Liver (tissue), 9 donors: ENCODE measurements around the gene SLC16A10. TPM values are rescaled to one million over a fixed set of nuclear protein-coding genes. Genes with fewer than 3 reads are reported as not detected.
"Not testable (repeated sequence)": the region's sequence is repeated elsewhere in the genome, so short reads cannot be mapped to it uniquely, and the experiment has no call there.

ENCODE experiments used
- DNase-seq: peaks from one replicate; pipeline ENCODE4 v3.0.0-alpha.2; 2017; ENCODE audit warnings: low spot score
- H3K27ac ChIP-seq, 2 donors: one replicate each; pipeline ENCODE4 v1.7.0; 2013; ENCODE audit warnings: inconsistent platforms in 2 of 2, low read length in 2 of 2, control low read depth in 1 of 2, low read depth in 1 of 2, mild to moderate bottlenecking in 1 of 2
- H3K27me3 ChIP-seq, 4 donors: one replicate each; pipeline versions ENCODE4 v1.6.1 to v1.7.0; 2013; ENCODE audit warnings: low read length in 3 of 4, inconsistent platforms in 1 of 4, mild to moderate bottlenecking in 1 of 4, moderate library complexity in 1 of 4; ENCODE audit not compliant: control insufficient read depth in 4 of 4, insufficient read depth in 4 of 4
- H3K36me3 ChIP-seq, 4 donors: one replicate each; pipeline versions ENCODE4 v1.6.1 to v1.7.0; 2013; ENCODE audit warnings: low read length in 3 of 4, mild to moderate bottlenecking in 3 of 4, low read depth in 1 of 4, moderate library complexity in 1 of 4; ENCODE audit not compliant: control insufficient read depth in 4 of 4, insufficient read depth in 3 of 4
- H3K4me1 ChIP-seq, 4 donors: one replicate each; pipeline versions ENCODE4 v1.6.1 to v1.7.0; 2013; ENCODE audit warnings: low read length in 3 of 4, mild to moderate bottlenecking in 3 of 4, moderate library complexity in 1 of 4; ENCODE audit not compliant: control insufficient read depth in 4 of 4, insufficient read depth in 4 of 4
- H3K4me3 ChIP-seq, 3 donors: one replicate each; pipeline versions ENCODE4 v1.6.1 to v1.7.0; 2013; ENCODE audit warnings: low read length in 3 of 3, control low read depth in 1 of 3, low read depth in 1 of 3, mild to moderate bottlenecking in 1 of 3
- H3K9ac ChIP-seq, 2 donors: one replicate each; pipeline ENCODE4 v1.7.0; 2013; ENCODE audit warnings: low read length in 2 of 2, mild to moderate bottlenecking in 2 of 2, moderate library complexity in 2 of 2, control low read depth in 1 of 2, low read depth in 1 of 2
- H3K9me3 ChIP-seq, 4 donors: one replicate each; pipeline versions ENCODE4 v1.6.1 to v1.7.0; 2013; ENCODE audit warnings: low read length in 3 of 4; ENCODE audit not compliant: control insufficient read depth in 4 of 4
- ATF3 ChIP-seq: IDR thresholded peaks from 2 replicates; pipeline ENCODE4 v1.6.1; 2016; ENCODE audit warnings: antibody characterized with exemption
- EGR1 ChIP-seq, 2 donors: IDR thresholded peaks; 2 replicates each; pipeline ENCODE4 v1.6.1; 2016 to 2018; ENCODE audit warnings: antibody characterized with exemption in 2 of 2, low read depth in 2 of 2
- FOXA1 ChIP-seq: IDR thresholded peaks from 2 replicates; pipeline ENCODE4 v1.6.1; 2016; ENCODE audit warnings: antibody characterized with exemption
- FOXA2 ChIP-seq: IDR thresholded peaks from 2 replicates; pipeline ENCODE4 v1.6.1; 2016; ENCODE audit warnings: antibody characterized with exemption
- GABPA ChIP-seq, 2 donors: IDR thresholded peaks in 1 of 2; conservative IDR thresholded peaks in 1 of 2; 2 replicates each; pipeline ENCODE4 v1.6.1; 2016; ENCODE audit warnings: antibody characterized with exemption in 2 of 2, mild to moderate bottlenecking in 1 of 2, moderate library complexity in 1 of 2
- HNF4A ChIP-seq, 2 donors: conservative IDR thresholded peaks; 2 replicates each; pipeline ENCODE4 v1.6.1; 2016; ENCODE audit warnings: antibody characterized with exemption in 2 of 2, mild to moderate bottlenecking in 2 of 2
- HNF4G ChIP-seq: IDR thresholded peaks from 2 replicates; pipeline ENCODE4 v1.6.1; 2016; ENCODE audit warnings: antibody characterized with exemption
- JUND ChIP-seq, 2 donors: IDR thresholded peaks; 2 replicates each; pipeline ENCODE4 v1.6.1; 2016; ENCODE audit warnings: antibody characterized with exemption in 2 of 2
- NR2F2 ChIP-seq: IDR thresholded peaks from 2 replicates; pipeline ENCODE4 v1.6.1; 2016; ENCODE audit warnings: antibody characterized with exemption
- RAD21 ChIP-seq, 2 donors: IDR thresholded peaks; 2 replicates each; pipeline ENCODE4 v1.6.1; 2016; ENCODE audit warnings: antibody characterized with exemption in 2 of 2, mild to moderate bottlenecking in 2 of 2
- RXRA ChIP-seq, 2 donors: IDR thresholded peaks; 2 replicates each; pipeline ENCODE4 v1.6.1; 2017 to 2018; ENCODE audit warnings: antibody characterized with exemption in 2 of 2, mild to moderate bottlenecking in 1 of 2
- SP1 ChIP-seq: IDR thresholded peaks from 2 replicates; pipeline ENCODE4 v1.6.1; 2018; ENCODE audit warnings: antibody characterized with exemption, mild to moderate bottlenecking
- TAF1 ChIP-seq: conservative IDR thresholded peaks from 2 replicates; pipeline ENCODE4 v1.6.1; 2016; ENCODE audit warnings: antibody characterized with exemption, mild to moderate bottlenecking
- YY1 ChIP-seq: IDR thresholded peaks from 2 replicates; pipeline ENCODE4 v1.6.1; 2016; ENCODE audit warnings: antibody characterized with exemption, mild to moderate bottlenecking
- ZBTB33 ChIP-seq: IDR thresholded peaks from 2 replicates; pipeline ENCODE4 v1.6.1; 2016; ENCODE audit warnings: antibody characterized with exemption
- WGBS: extraction: QIAGEN DNeasy Blood & Tissue Kit; methylation state at CpG from one replicate; pipeline ENCODE4 v1.1.7; 2013; 5-methylcytosine and 5-hydroxymethylcytosine counted together
- polyA plus RNA-seq, 2 donors: library from polyadenylated mRNA; stranded (reverse) in 1 of 2; unstranded in 1 of 2; fragments of 200-250 nt in 1 of 2; fragments of >200 nt in 1 of 2; fragmentation: Nextera tagmentation in 1 of 2; extraction: Ambion mirVana in 1 of 2; gene quantifications; one replicate each; pipeline versions ENCODE4 v1.2.1 to v1.2.3, GENCODE V29; 2013 to 2015
- total RNA-seq, 2 donors: library from RNA; depleted of rRNA; stranded (reverse); fragments of >200 nt; gene quantifications; one replicate each; pipeline ENCODE4 v1.2.3, GENCODE V29; 2014
- TF ChIP-seq, protein P1 (sequence below): fragments of 150-350 bp; IDR thresholded peaks from 2 replicates; pipeline ENCODE4 v1.5.1; 2017; ENCODE audit warnings: improper control_type of control experiment, low read depth, low read length; ENCODE audit not compliant: missing input control
- TF ChIP-seq, protein P2 (sequence below): IDR thresholded peaks from 2 replicates; pipeline ENCODE4 v1.6.1; 2016; ENCODE audit warnings: antibody characterized with exemption
- TF ChIP-seq, protein P3 (sequence below): IDR thresholded peaks from 2 replicates; pipeline ENCODE4 v1.6.1; 2016; ENCODE audit warnings: antibody characterized with exemption, mild to moderate bottlenecking
- donor health status: healthy.
- donor health status: healthy.
- donor health status: healthy.
- donor health status: healthy.
- donor health status: healthy.

SLC16A10 gene
- total and polyA plus RNA-seq, 4 donors, result 1.8 to 16.7 (median 8.4) TPM

- Histone ChIP-seq H3K4me3 (no peak overlapping the region), H3K27me3 (no peaks in the 10 kb centered on the region), H3K27ac (no peak overlapping the region), H3K9me3 (no peaks in the 10 kb centered on the region), H3K36me3 (no peaks in the 10 kb centered on the region), H3K9ac (no peak overlapping the region), H3K4me1 (peaks cover 0 to 20% (median 11%) of the 10 kb centered on the region in 4 donors)
- 95% methylated on average over 3 of the region's 3 CpGs for WGBS
- TF ChIP-seq HNF4A (conservative IDR thresholded peaks at IDR 0.05) (no peak), HNF4G (no peak), RAD21 (IDR thresholded peaks at IDR 0.05) (no peak), TAF1 (no peak), ATF3 (no peak), FOXA1 (no peak), YY1 (no peak), JUND (IDR thresholded peaks at IDR 0.05) (no peak), ZBTB33 (no peak), NR2F2 (no peak), EGR1 (IDR thresholded peaks at IDR 0.05; ENCODE audit: low read depth in 2 of 2) (no peak), FOXA2 (no peak), SP1 (no peak), GABPA (IDR thresholded peaks at IDR 0.05 in 1 of 2, conservative IDR thresholded peaks at IDR 0.05 in 1 of 2) (no peak), RXRA (IDR thresholded peaks at IDR 0.05) (no peak)
- TF ChIP-seq, protein P1, sequence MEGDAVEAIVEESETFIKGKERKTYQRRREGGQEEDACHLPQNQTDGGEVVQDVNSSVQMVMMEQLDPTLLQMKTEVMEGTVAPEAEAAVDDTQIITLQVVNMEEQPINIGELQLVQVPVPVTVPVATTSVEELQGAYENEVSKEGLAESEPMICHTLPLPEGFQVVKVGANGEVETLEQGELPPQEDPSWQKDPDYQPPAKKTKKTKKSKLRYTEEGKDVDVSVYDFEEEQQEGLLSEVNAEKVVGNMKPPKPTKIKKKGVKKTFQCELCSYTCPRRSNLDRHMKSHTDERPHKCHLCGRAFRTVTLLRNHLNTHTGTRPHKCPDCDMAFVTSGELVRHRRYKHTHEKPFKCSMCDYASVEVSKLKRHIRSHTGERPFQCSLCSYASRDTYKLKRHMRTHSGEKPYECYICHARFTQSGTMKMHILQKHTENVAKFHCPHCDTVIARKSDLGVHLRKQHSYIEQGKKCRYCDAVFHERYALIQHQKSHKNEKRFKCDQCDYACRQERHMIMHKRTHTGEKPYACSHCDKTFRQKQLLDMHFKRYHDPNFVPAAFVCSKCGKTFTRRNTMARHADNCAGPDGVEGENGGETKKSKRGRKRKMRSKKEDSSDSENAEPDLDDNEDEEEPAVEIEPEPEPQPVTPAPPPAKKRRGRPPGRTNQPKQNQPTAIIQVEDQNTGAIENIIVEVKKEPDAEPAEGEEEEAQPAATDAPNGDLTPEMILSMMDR, result no peak
- TF ChIP-seq, protein P2, sequence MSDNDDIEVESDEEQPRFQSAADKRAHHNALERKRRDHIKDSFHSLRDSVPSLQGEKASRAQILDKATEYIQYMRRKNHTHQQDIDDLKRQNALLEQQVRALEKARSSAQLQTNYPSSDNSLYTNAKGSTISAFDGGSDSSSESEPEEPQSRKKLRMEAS, result no peak
- TF ChIP-seq, protein P3, sequence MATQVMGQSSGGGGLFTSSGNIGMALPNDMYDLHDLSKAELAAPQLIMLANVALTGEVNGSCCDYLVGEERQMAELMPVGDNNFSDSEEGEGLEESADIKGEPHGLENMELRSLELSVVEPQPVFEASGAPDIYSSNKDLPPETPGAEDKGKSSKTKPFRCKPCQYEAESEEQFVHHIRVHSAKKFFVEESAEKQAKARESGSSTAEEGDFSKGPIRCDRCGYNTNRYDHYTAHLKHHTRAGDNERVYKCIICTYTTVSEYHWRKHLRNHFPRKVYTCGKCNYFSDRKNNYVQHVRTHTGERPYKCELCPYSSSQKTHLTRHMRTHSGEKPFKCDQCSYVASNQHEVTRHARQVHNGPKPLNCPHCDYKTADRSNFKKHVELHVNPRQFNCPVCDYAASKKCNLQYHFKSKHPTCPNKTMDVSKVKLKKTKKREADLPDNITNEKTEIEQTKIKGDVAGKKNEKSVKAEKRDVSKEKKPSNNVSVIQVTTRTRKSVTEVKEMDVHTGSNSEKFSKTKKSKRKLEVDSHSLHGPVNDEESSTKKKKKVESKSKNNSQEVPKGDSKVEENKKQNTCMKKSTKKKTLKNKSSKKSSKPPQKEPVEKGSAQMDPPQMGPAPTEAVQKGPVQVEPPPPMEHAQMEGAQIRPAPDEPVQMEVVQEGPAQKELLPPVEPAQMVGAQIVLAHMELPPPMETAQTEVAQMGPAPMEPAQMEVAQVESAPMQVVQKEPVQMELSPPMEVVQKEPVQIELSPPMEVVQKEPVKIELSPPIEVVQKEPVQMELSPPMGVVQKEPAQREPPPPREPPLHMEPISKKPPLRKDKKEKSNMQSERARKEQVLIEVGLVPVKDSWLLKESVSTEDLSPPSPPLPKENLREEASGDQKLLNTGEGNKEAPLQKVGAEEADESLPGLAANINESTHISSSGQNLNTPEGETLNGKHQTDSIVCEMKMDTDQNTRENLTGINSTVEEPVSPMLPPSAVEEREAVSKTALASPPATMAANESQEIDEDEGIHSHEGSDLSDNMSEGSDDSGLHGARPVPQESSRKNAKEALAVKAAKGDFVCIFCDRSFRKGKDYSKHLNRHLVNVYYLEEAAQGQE, result no peak
- DNase-seq, result no peak
Observed at GRCh38 chr6:111091987-111092386, 4.7 kb downstream of the SLC16A10 start.

DNA sequence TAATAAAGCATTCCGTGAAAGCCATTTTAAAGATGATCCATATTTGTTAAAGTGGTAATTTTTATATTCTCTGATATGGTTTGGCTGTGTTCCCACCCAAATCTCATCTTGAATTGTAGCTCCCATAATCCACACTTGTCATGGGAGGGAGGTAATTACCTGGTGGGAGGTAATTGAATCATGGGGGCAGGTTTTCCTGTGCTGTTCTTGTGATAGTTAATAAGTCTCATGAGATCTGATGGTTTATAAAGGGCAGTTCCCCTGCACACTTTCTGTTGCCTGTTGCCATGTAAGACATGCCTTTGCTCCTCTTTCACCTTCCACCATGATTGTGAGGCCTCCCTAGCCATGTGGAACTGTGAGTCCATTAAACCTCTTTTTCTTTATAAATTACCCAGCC is 8.2 kb downstream of the SLC16A10 start:
- H3K4me3 ChIP-seq, H3K9me3 ChIP-seq, H3K9ac ChIP-seq, H3K27me3 ChIP-seq, H3K27ac ChIP-seq, DNase-seq, H3K4me1 ChIP-seq, H3K36me3 ChIP-seq: not testable (repeated sequence)
- 96% methylated on average over 1 of the region's 1 CpG for WGBS
